H1 (cell line): ENCODE results near the gene TRIM38. TPM values are rescaled to one million over a fixed set of nuclear protein-coding genes. Genes with fewer than 3 reads are reported as not detected.

Experiments
- ASH2L ChIP-seq: fragments of 200-600, 300-600 bp; sonication (generic); IDR thresholded peaks from one replicate; pipeline ENCODE4 v1.7.1; 2017; ENCODE audit warnings: low read length
- ATF2 ChIP-seq: IDR thresholded peaks from 2 replicates; pipeline ENCODE4 v1.6.1; 2012; ENCODE audit warnings: low read length, inconsistent platforms
- BRCA1 ChIP-seq: IDR thresholded peaks from 2 replicates; pipeline ENCODE4 v1.6.1; 2012; ENCODE audit warnings: low read depth, low read length, improper control_type of control experiment
- CEBPB ChIP-seq: IDR thresholded peaks from 2 replicates; pipeline ENCODE4 v1.6.1; 2012; ENCODE audit warnings: low read depth, low read length
- JUN ChIP-seq: IDR thresholded peaks from 2 replicates; pipeline ENCODE4 v1.6.1; 2011; ENCODE audit warnings: low read depth, mild to moderate bottlenecking, improper control_type of control experiment, low read length
- KDM5A ChIP-seq: fragments of 200-600 bp; IDR thresholded peaks from 2 replicates; pipeline ENCODE4 v1.7.1; 2012; ENCODE audit warnings: mild to moderate bottlenecking, low read length, inconsistent platforms, mixed read lengths
- MAFK ChIP-seq: IDR thresholded peaks from 2 replicates; pipeline ENCODE4 v1.6.1; 2012; ENCODE audit warnings: low read depth, mild to moderate bottlenecking, improper control_type of control experiment, low read length
- PHF8 ChIP-seq: fragments of 200-600 bp; sonication (generic); conservative IDR thresholded peaks from 2 replicates; pipeline ENCODE4 v1.7.1; 2012; ENCODE audit warnings: low read depth, mild to moderate bottlenecking, inconsistent platforms, low read length, moderate library complexity
- POU5F1 ChIP-seq: IDR thresholded peaks from 2 replicates; pipeline ENCODE4 v1.6.1; 2011; ENCODE audit warnings: low read depth, mild to moderate bottlenecking, low read length, moderate library complexity
- SP2 ChIP-seq: IDR thresholded peaks from 2 replicates; pipeline ENCODE4 v1.6.1; 2012; ENCODE audit warnings: mild to moderate bottlenecking, low read length, inconsistent platforms
- SRF ChIP-seq: IDR thresholded peaks from 2 replicates; pipeline ENCODE4 v1.6.1; 2011; ENCODE audit warnings: mild to moderate bottlenecking, low read depth, low read length, moderate library complexity
- TAF1 ChIP-seq: IDR thresholded peaks from 2 replicates; pipeline ENCODE4 v1.6.1; 2011; ENCODE audit warnings: mild to moderate bottlenecking, low read depth, low read length
- polyA plus RNA-seq, 7 experiments: library from polyadenylated mRNA; depleted of rRNA in 3 of 7; stranded (reverse) in 5 of 7; unstranded in 2 of 7; fragments of >200 nt in 5 of 7; fragments of 200-250 nt in 2 of 7; gene quantifications; 1 replicate in 5 of 7; 2 replicates in 1 of 7; 4 replicates in 1 of 7; pipeline versions ENCODE4 v1.2.1 to v1.2.3, GENCODE V29; 2011 to 2013; ENCODE audit warnings: missing spikeins in 2 of 7, mixed read lengths in 2 of 7
- total RNA-seq: library from RNA; stranded (reverse); fragmentation: NEBNext Ultra II Directional; extraction: Animal tissue kit (Norgen Biotek cat#: 25700); gene quantifications from 2 replicates; pipeline ENCODE4 v1.2.1, GENCODE V29; 2021

The TRIM38 gene
- total and polyA plus RNA-seq, 2 of the 8 experiments (the other 6 are each of a cell fraction or from before 2014, with no cell fraction given), result 0.43 to 0.56 TPM

- no peak for TF ChIP-seq POU5F1
- no peak for TF ChIP-seq KDM5A
- no peak for TF ChIP-seq ASH2L
- no peak for TF ChIP-seq CEBPB
- TF ChIP-seq SRF, result no peak
- TF ChIP-seq BRCA1, result no peak
- no peak for TF ChIP-seq SP2
- no peak for TF ChIP-seq PHF8
- TF ChIP-seq TAF1, result no peak
- no peak for TF ChIP-seq ATF2
- TF ChIP-seq JUN, result no peak
- no peak for TF ChIP-seq MAFK
These were observed 35.3 kb downstream of the TRIM38 start (continued) for GRCh38 chr6:25997921-25998320.
